Glutamatergic neuron (in vitro differentiated cells): Measurements from ENCODE around the gene DIPK1B. TPM values are rescaled to one million over a fixed set of nuclear protein-coding genes. Genes with fewer than 3 reads are reported as not detected.
A peak's percentile ranks its signal among the peaks of the same experiment; 100 is the strongest.
"Not testable (repeated sequence)": the region's sequence is repeated elsewhere in the genome, so short reads cannot be mapped to it uniquely, and the experiment has no call there.

Experiments used
- DNase-seq: peaks from one replicate; pipeline ENCODE4 v3.0.0; 2022
- H3K27ac Mint-ChIP-seq: one replicate; pipeline ENCODE4 v1.8.0; 2020; ENCODE audit warnings: mild to moderate bottlenecking, mixed read lengths, inconsistent platforms; ENCODE audit not compliant: unreplicated experiment
- H3K27me3 Mint-ChIP-seq: one replicate; pipeline ENCODE4 v1.8.0; 2020; ENCODE audit warnings: mild to moderate bottlenecking, moderate library complexity, mixed read lengths, inconsistent platforms; ENCODE audit not compliant: unreplicated experiment
- H3K36me3 Mint-ChIP-seq: one replicate; pipeline ENCODE4 v1.8.0; 2020; ENCODE audit warnings: mild to moderate bottlenecking, mixed read lengths, inconsistent platforms; ENCODE audit not compliant: unreplicated experiment
- H3K4me1 Mint-ChIP-seq: one replicate; pipeline ENCODE4 v1.8.0; 2020; ENCODE audit warnings: mild to moderate bottlenecking, low read depth, mixed read lengths, inconsistent platforms; ENCODE audit not compliant: unreplicated experiment
- H3K4me3 Mint-ChIP-seq: one replicate; pipeline ENCODE4 v1.8.0; 2020; ENCODE audit warnings: mild to moderate bottlenecking, mixed read lengths, inconsistent platforms; ENCODE audit not compliant: unreplicated experiment
- H3K9me3 Mint-ChIP-seq: one replicate; pipeline ENCODE4 v1.8.0; 2020; ENCODE audit warnings: mild to moderate bottlenecking, moderate library complexity, mixed read lengths, inconsistent platforms; ENCODE audit not compliant: unreplicated experiment
- total RNA-seq: library from RNA; stranded (reverse); fragmentation: NEBNext Ultra II Directional; extraction: Animal tissue kit (Norgen Biotek cat#: 25700); gene quantifications from one replicate; pipeline ENCODE4 v1.2.1, GENCODE V29; 2021; ENCODE audit not compliant: unreplicated experiment
- TF ChIP-seq, protein P1 (sequence below): fragments of 200-600 bp; sonication (generic); IDR thresholded peaks from one replicate; pipeline ENCODE4 v1.5.0; 2021; ENCODE audit not compliant: partially characterized antibody, unreplicated experiment

Gene DIPK1B
- total RNA-seq, 1 donor from 2014 or later, result 71.3 TPM

DNA sequence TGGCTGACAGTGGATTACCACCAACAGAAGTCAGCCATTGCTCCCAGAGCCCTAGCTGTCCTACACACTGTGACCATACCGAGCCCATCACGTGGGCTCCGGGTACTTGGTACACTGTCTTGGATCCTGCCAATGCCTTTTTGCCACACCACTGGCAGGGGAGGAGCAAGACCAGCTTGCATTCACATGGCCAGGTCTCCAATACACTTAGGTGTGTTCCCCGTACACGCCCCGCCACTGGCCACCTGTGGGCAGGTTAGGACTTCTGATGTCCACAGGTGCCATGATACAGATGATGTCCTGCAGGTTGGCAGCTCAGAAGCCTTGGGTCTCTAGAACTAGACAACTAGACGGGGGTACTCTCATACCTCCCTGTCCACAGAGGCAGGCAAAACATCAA, 5.4 kb upstream of the DIPK1B start:
- no peaks in the 10 kb centered on the region for H3K36me3 Mint-ChIP-seq
- peaks cover 5% of the 10 kb centered on the region for H3K27me3 Mint-ChIP-seq
- TF ChIP-seq, protein P1, sequence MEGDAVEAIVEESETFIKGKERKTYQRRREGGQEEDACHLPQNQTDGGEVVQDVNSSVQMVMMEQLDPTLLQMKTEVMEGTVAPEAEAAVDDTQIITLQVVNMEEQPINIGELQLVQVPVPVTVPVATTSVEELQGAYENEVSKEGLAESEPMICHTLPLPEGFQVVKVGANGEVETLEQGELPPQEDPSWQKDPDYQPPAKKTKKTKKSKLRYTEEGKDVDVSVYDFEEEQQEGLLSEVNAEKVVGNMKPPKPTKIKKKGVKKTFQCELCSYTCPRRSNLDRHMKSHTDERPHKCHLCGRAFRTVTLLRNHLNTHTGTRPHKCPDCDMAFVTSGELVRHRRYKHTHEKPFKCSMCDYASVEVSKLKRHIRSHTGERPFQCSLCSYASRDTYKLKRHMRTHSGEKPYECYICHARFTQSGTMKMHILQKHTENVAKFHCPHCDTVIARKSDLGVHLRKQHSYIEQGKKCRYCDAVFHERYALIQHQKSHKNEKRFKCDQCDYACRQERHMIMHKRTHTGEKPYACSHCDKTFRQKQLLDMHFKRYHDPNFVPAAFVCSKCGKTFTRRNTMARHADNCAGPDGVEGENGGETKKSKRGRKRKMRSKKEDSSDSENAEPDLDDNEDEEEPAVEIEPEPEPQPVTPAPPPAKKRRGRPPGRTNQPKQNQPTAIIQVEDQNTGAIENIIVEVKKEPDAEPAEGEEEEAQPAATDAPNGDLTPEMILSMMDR, result no peak
- H3K27ac Mint-ChIP-seq, result no peak overlapping the region
- no peak overlapping the region for H3K4me3 Mint-ChIP-seq
- H3K9me3 Mint-ChIP-seq, result peaks cover 8% of the 10 kb centered on the region
- no peak for DNase-seq
- H3K4me1 Mint-ChIP-seq, result peaks cover 7% of the 10 kb centered on the region

DNA sequence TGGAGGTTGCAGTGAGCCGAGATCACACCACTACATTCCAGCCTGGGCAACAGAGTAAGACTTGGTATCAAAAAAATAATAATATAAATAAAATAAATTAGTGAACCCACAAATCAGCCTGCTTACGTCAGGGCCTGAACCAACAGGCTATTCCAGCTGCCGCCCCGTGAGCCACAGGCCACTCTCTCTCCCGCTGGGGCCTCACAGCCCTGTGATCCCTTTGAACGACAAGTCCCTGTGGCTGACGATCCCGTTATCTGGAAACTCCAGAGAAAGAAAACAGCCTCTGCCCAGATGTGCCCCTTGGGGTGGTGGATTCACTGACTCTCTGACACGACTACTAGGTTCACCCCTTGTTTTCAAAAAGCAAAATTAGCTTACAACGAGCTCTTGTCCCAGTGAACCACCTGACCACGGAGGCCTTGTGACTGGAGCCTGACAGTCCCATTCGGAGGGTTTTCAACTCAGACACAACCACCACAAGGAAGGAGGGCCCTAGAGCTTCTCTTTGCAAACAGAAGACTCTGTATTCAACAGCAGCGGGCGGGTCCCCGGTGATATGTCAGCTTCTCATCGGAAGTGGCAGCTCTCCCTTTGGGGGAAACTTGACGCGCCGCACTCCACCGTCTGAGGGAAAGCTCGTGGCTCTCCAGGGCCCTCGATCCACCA, 4.4 kb upstream of the DIPK1B start:
- TF ChIP-seq, protein P1, result no peak
- H3K9me3 Mint-ChIP-seq, result peaks cover 8% of the 10 kb centered on the region
- H3K4me1 Mint-ChIP-seq, result peaks cover 7% of the 10 kb centered on the region
- no peaks in the 10 kb centered on the region for H3K36me3 Mint-ChIP-seq
- no peak overlapping the region for H3K27ac Mint-ChIP-seq
- peaks cover 5% of the 10 kb centered on the region for H3K27me3 Mint-ChIP-seq
- no peak overlapping the region for H3K4me3 Mint-ChIP-seq
- DNase-seq, result no peak

DNA sequence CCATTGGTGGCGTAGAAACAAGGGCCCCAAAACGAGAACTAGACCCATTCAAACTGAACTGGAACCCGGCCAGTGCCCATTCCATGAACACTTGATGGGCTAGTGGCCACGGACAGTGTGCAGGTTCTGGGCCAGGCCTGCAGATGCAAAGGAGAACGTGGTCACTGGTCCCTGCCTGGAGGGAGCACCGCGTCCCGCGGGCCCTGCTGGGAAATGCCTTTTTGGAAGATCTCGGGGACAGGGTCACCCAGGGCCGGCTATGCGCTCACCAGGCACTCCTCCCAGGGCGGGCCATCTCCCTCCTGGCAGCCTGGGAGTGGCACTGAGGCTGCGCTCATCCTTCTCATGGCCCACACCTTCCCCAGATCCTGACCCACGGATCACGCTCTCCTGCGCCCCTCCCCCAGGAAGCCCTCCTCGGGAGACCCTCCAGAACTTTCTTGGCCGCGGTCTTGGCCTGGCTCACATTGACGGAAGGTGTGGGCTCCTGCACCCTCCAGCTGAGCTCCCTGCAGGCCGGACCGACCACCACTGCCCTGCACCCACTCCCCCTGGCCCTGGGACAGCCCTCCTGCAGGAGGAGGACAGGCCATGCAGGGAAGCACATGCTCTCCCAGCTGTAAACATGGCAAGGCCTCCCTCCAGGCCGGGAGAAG, 2.8 kb upstream of the DIPK1B start:
- no peak overlapping the region for H3K4me3 Mint-ChIP-seq
- H3K27me3 Mint-ChIP-seq, result peaks cover 5% of the 10 kb centered on the region
- H3K4me1 Mint-ChIP-seq, result peaks cover 3% of the 10 kb centered on the region
- no peaks in the 10 kb centered on the region for H3K36me3 Mint-ChIP-seq
- peaks cover 8% of the 10 kb centered on the region for H3K9me3 Mint-ChIP-seq
- DNase-seq, result no peak
- no peak overlapping the region for H3K27ac Mint-ChIP-seq
- TF ChIP-seq, protein P1, result no peak

DNA sequence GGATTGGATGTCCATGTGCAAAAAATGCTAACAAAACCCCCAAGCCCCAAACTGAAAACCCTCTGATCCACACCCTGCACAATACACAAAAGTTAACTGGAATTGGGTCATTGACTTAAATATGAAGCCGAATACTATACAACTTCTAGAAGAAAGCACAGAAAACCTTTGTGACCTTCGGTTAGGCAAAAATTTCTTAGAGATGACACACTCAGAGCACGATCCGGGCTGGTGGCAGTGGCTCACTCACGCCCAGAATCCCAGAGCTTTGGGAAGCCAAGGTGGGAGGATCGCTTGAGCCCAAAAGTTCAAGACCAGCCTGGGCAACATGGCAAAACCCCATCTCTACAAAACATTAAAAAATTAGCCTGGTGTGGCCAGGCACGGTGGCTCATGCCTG, 1.8 kb upstream of the DIPK1B start:
- H3K27ac Mint-ChIP-seq, result no peak overlapping the region
- H3K27me3 Mint-ChIP-seq, result peaks cover 5% of the 10 kb centered on the region
- H3K9me3 Mint-ChIP-seq, result peaks cover 8% of the 10 kb centered on the region
- no peaks in the 10 kb centered on the region for H3K36me3 Mint-ChIP-seq
- no peak overlapping the region for H3K4me3 Mint-ChIP-seq
- TF ChIP-seq, protein P1, result no peak
- DNase-seq, result no peak
- peaks cover 3% of the 10 kb centered on the region for H3K4me1 Mint-ChIP-seq

DNA sequence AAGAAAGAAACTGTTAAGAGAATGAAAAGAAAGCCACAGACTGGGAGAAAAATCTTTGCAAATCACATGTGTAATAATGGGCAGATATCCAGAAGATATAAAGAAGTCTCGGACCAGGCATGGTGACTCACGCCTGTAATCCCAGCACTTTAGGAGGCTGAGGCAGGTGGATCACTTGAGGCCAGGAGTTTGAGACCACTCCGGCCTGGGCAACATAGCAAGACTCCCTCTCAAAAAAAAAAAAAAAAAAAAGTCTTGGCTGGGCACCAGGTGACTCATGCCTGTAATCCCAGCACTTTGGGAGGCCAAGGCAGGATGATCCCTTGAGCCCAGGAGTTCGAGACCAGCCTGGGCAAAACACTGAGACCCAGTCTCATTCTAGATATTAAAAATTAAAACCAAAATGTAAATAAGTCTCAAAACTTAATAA, 1.1 kb upstream of the DIPK1B start:
- H3K9me3 Mint-ChIP-seq, H3K4me1 Mint-ChIP-seq, H3K27ac Mint-ChIP-seq, H3K27me3 Mint-ChIP-seq, H3K36me3 Mint-ChIP-seq, DNase-seq: not testable (repeated sequence)
- peak overlapping the region; percentile 89 for H3K4me3 Mint-ChIP-seq
